GM19468 (cell line): ENCODE data around the gene ZNF384.
A peak's percentile ranks its signal among the peaks of the same experiment; 100 is the strongest.
"Not testable (repeated sequence)": the region's sequence is repeated elsewhere in the genome, so short reads cannot be mapped to it uniquely, and the experiment has no call there.

Source experiments
- ATAC-seq: cut with Tn5 transposase; IDR thresholded peaks from one replicate; pipeline ENCODE4 v1.9.1; 2021; ENCODE audit warnings: mild to moderate bottlenecking, moderate library complexity, moderate number of reproducible peaks; ENCODE audit not compliant: unreplicated experiment; ENCODE audit errors: extremely low read depth

ZNF384 gene

DNA sequence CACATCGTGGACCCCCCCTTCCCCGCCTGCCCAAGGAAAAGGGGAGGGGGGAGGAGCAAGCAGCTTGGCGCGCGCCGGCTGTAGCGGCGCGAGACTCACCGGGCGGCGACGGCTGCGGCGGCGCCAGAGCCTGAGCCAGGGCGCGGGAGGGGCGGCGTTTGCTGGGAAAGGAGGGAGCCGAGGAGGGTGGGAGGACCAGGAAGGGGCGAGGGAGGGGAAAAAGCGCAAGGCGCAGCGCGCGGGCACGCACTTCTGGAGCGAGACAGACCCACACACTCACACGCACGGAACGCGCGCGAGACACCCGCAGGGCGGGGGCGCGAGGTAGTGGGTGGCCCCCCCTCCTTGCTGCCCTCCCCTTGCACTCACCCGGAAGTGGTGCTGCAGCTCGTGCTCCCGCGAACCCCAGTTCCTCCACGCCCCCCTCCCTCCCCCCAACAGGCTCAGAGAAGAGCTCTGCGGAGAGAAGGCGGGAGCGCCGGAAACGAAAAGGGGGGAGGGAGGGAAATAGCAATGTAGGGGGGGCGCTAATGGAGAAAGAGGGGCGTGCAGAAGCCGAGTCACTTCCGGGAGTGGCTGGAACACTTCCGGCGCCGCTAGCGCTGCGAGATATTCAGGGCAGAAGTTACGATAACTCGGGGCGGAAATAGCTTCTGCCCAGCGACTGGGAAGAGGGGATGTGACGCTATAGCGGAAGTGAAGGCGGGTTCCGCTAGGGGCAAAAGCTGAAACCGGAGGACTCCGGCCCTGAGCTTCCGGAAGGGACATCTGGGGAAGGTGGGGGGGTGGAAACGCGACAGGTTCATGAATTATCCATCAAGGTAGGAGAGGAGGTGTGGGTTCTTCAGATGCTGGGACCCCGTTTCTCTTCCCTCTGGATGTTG is at the start of gene ZNF384:
Gene ZNF384 (minus strand): TSS at position 377 of the 884 bp plus-strand sequence. CDS start 9,855 bp downstream, outside the sequence.
- peak; percentile 79 for ATAC-seq

DNA sequence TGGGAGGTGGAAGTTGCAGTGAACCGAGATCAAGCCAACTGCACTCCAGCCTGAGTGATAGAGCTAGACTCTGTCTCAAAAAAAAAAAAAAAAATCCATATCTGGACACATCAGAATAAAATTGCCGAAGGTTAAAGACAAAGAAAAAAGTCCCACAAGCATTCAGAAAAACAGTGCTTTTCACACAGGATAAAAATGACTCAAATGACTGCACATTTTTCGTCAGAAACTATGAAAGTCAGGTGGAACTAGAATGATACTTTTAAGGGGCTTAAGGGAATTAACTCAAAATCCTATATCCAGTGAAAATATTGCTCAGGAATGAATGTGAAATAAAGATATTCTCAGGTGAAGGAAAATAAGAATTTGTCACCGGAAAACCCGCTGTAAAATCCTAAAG is 47.6 kb upstream of the ZNF384 start:
- no peak for ATAC-seq

DNA sequence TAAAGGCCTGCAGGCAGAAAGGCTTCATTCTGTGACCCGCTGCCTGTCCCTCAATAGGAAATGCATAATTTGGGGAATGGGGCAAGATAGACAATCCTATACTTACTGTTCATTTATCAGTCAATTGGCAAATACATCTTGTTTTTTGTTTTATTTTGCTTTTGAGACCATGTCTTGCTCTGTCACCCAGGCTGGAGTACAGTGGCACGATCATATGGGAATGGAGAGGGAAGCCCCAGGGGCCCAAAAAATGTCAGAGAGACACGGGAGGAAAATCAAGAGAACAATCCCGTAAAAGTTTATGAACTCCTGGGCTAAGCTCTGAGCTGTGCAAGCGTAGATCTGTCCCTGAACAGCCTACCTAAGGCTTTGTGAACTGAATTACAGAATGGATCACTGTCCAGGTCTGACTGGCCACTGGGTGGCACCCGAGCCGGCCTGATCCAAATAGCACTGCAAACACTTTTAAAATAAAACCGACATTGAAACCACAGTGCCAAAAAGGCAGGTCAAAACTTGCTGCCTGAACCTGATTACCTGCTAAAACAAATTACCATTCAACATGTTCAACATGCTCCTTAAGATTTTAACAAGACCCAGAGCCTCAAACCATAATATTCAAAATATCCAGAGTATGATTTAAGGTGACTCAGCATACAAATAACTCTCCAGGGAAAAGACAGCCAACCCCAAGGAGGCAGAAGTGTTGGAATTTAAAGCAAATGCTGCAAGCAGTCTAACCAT is 46.4 kb upstream of the ZNF384 start:
- no peak for ATAC-seq

DNA sequence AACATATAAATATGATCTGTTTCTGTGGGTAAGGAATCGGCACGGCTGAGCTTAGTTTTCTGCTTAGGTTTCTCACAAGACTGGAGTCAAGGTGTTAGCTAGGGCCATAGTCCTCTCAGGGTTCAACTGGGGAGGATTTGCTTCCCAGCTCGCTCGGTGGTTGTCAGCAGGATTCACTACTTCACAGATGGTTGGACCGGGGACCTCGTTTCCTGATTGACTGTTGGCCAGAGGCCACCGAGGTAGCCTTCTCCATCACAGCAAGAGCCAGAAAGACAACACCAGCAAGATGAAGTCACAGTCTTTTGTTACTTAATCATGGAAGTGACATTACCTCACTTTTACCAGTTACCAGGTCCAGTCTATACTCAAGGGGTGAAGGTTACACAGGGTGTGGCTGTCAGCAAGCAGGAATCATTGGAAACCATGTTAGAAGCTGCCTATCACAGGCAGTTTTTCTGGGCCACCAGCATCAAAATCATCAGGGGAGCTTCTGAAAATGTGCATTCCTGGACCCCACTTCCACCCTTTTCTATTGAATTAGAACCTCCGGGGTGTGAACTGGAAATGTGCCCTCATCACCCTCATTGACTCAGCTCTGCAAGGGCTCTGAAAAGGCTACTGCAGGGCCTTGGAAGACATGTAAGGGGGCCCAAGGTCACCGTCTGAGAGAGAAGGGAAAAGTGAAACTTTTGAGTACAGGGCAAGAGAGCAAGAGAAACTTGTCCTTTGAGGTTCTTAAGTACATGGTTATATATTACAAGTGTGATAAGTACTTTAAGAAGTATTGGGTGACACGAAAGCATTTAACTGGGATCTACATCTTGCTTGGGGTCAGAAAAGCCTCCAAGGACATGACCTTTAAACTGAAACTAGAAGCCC is 45.6 kb upstream of the ZNF384 start:
- ATAC-seq = no peak

DNA sequence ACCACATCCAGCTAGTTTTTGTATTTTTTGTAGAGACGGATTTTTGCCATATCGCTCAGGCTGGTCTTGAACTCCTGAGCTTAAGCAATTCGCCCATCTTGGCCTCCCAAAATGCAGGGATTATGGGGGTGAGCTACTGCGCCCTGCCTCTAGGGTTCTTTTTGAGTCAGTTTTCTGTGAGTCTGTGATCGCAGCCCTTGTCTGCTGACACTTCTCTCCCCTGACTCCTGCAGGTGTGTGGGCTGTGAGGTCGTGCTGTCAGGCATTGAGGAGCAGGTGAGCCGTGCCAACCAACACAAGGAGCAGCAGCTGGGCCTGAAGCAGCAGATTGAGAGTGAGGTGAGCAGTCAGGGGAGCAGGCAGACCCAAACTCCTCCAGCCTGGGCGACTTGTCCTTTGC is 41.0 kb upstream of the ZNF384 start:
- ATAC-seq = no peak

DNA sequence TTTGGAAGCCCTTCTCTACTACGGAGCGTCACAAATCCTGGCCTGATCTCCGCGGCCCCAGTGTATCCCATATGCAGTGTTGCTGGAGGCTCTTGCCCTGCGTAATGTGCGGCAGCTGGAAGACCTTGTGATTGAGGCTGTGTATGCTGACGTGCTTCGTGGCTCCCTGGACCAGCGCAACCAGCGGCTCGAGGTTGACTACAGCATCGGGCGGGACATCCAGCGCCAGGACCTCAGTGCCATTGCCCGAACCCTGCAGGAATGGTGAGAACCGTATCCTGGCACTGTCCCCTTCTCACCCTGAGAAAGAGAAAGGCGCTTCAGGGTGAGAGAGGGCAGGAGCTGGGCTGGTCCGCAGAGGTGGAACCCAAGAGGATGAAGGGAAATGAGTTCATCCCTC is 40.0 kb upstream of the ZNF384 start:
- ATAC-seq = no peak

DNA sequence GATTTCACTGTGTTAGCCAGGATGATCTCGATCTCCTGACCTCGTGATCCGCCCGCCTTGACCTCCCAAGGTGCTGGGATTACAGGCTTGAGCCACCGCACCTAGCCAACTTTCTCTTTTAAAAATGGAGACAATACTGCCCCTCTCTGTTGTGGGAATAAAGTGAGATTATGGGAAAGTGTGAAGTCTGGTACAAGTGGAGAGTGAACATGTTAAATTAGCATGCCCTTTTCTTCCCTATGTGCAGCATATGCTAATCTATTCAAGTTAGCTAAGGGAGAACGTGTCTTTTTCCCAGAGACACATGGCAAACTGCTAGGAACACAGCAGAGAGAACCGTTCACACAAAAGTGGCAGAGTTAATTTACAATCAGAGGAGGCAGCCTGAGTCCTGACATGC is 36.2 kb upstream of the ZNF384 start:
- no peak for ATAC-seq

DNA sequence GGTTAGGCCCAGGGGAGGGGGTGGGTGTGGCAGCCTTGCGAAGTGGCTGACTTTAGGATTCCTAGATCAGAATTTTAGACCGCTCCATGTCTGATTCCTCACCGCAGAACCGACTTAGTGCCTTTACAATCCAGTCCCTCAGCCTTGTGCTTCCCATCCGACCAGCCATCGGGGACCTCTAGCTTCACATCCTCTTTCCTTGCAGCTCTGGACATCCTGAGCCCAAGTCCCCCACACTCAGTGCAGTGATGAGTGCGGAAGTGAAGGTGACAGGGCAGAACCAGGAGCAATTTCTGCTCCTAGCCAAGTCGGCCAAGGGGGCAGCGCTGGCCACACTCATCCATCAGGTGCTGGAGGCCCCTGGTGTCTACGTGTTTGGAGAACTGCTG is 35.2 kb upstream of the ZNF384 start:
- ATAC-seq = no peak

DNA sequence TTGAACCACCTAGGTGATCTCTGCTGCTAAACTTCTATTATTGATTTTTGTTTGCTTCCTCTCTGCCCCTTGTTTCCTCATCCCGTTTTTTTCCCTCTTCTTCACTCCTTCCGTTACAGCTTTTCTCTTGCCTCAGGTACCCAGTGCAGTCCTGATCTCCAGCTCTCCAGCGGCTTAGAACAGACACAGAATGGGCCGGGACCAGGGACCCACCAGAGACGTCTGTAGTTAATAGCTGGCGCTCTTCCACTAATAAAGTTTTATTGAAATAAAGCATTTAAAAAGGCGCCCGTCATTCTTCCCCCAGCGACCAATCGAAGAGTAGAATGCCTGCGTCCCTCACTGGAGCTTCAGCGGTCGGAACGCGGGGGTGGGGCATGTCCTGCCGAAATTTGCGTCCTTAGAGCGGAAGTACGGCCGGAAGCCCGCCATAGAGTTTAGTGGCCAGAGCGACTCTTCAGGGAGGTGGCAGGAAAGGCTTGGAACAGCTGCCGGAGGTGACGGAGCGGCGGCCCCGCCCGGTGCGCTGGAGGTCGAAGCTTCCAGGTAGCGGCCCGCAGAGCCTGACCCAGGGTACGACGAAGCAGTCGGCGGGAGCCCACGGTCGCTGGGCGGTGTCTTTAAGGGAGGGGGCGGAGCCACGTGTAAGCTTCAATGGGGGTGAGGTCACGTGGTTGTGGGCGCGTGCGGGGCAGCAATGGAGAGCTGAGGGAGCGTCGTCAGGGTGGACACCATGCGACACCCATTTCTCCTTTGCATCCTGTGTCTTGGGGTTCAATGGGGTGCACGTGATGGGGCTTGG is 34.6 kb upstream of the ZNF384 start, which contains the start of gene COPS7A:
Gene COPS7A (plus strand): TSS at position 440 of the 802 bp plus-strand sequence. CDS start 611 bp downstream, outside the sequence.
- ATAC-seq = peak; percentile 77

DNA sequence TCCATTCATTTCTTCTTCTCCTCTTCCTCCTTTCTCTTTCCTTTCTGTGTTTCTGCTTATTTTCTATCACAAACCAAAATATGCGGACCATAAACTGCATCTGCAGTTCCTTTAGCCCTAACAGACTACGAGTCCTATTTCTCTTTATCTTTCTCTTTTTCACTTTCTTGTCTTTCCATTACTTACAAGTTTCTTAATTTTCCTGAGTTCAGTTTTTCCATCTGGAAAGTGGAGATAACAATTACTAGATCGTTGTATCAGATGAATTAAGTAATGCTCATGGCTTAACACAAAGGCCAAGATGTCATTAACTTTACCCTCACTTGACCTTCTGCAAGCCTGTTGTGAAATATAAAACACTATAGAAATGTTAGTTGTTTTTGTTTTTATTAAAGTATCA is 33.7 kb upstream of the ZNF384 start:
- ATAC-seq = no peak

DNA sequence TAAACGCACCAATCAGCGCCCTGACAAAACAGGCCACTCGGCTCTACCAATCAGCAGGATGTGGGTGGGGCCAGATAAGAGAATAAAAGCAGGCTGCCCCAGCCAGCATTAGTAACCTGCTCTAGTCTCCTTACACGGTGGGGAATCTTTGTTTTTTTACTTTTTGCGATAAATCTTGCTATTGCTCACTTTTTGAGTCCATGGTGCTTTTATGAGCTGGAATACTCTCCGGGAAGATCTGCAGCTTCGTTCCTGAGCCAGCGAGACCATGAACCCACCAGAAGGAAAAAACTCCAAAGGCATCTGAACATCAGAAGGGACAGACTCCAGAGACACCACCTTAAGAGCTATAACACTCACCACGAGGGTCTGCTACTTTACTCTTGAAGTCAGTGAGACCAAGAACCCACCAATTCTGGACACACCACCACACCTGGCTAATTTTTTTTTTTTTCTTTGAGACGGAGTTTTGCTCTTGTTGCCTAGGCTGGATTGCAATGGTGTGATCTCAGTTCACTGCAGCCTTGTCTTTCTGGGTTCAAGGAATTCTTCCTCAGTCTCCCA is 27.8 kb upstream of the ZNF384 start:
- no peak for ATAC-seq

DNA sequence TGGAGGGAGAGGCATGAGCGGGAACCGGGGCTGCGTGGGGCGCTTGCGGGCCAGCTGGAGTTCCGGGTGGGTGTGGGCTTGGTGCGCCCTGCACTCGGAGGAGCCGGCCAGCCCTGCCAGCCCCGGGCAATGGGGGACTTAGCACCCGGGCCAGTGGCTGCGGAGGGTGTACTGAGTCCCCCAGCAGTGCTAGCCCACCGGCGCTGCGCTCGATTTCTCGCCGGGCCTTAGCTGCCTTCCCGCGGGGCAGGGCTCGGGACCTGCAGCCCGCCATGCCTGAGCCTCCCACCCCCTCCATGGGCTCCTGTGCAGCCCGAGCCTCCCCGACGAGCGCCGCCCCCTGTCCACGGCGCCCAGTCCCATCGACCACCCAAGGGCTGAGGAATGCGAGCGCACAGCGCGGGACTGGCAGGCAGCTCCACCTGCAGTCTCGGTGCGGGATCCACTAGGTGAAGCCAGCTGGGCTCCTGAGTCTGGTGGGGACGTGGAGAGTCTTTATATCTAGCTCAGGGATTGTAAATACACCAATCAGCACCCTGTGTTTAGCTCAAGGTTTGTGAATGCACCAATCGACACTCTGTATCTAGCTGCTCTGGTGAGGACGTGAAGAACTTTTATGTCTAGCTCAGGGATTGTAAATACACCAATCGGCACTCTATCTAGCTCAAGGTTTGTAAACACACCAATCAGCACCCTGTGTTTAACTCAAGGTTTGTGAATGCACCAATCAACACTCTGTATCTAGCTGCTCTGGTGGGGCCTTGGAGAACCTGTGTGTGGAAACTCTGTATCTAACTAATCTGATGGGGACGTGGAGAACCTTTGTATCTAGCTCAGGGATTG is 27.1 kb upstream of the ZNF384 start:
- ATAC-seq = not testable (repeated sequence)

DNA sequence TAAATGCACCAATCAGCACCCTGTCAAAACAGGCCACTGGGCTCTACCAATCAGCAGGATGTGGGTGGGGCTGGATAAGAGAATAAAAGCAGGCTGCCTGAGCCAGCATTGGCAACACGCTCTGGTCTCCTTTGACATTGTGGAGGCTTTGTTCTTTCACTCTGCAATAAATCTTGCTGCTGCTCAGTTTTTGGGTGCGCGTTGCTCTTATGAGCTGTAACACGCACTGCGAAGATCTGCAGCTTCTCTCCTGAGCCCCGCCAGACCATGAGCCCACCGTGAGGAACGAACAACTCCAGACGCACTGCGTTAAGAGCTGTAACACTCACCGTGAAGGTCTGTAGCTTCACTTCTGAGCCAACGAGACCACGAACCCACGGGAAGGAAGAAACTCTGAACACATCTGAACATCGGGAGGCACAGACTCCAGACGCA is 19.8 kb upstream of the ZNF384 start:
- no peak for ATAC-seq

DNA sequence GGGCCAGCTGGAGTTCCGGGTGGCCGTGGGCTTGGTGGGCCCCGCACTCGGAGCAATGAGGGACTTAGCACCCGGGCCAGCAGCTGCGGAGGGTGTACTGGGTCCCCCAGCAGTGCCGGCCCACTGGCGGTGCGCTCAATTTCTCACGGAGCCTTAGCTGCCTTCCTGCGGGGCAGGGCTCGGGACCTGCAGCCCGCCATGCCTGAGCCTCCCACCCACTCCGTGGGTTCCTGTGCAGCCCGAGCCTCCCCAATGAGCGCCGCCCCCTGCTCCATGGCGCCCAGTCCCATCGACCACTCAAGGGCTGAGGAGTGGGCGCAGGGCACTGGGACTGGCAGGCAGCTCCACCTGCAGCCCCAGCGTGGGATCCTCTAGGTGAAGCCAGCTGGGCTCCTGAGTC is 19.2 kb upstream of the ZNF384 start:
- not testable (repeated sequence) for ATAC-seq

DNA sequence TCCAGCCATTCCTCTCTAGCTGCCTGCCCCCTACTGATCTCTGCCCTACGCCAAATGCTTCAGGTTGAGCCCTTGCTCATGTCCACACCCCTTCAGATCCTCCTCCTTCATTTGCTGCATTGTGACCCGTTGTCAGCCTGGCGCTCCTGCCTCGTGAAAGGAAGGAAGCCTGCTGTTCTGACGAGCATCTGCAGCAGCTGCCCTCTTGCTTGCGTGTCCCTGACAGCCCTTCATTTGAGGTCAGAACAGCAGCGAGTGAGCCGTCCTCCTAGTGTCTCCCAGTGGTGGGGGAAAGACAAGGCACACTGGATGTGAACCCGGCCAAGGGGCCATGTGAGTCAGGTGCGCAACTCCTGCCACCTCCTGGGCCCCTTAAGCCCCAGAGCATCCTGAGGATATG is 14.5 kb upstream of the ZNF384 start:
- no peak for ATAC-seq

DNA sequence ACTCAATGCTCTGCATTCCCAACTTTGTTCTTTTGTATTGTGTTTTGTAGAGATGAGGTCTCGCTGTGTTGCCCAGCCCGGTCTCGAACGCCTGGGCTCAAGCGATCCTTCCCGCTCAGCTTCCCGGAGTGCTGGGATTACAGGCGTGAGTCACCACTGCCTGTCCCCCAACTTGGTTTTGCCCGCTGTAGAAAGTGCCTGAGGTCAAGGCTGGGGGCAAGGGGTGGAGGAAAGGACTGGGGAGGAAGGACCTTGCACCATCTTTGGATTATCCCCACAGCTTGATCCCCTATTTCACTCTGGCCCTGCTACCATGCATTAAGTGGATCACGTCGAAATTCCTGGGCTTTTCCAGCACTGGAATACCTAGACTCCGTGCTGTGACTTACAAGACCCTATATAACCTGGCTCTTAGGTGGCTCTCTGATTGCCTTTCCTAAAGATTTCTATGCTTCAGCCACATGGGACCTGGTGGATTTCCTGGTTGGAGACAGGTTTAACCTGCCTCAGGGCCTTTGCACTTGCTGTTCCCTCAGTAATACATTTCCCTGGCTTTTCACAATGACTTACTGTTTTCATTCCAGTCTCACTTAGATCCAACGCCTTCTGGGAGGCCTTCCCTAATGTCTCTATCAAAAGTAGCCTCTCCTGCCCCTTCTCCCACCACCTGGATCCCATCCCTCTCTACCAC is 12.0 kb upstream of the ZNF384 start:
- ATAC-seq = no peak

DNA sequence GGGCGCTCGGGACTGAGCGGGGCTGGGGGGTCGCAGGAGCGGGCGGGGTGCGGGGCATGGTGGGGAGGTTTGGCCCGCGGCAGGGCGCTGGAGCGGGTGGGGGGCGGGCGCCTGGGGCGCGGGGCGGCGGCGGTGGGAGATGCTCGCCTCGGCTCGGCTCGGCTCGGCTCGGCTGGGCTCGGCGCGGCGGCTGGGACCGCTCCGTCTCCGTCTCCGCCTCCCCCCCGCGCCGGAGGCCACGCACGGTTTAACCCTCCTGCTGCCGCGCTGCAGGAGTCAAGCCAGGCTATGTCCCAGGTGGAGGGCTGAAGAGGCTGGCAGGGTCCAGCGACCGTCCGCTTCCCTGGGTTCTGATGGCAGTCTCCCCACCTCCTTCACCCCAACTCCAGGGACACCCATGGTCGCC is 11.5 kb upstream of the ZNF384 start, which contains the start of gene PIANP:
Gene PIANP (minus strand): TSS at position 170 of the 406 bp plus-strand sequence. CDS start 2,754 bp downstream, outside the sequence.
- ATAC-seq = no peak
